Measurements from ENCODE around the gene SGSH.

SGSH gene

DNA sequence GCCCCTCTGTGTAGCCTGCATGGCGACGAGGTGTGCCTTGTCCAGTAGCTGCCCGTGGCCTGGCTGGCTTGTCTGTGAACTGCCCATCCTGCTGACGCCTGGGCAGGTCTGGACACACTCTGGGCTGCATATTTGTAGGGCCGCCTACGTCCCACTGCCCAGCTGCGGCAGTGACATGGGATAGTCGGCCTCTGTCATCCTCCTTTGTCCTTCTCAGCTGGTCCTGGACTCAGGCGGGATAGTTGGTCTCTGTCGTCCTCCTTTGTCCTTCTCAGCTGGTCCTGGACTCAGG, 35.8 kb downstream of the SGSH start:
- FAIRE-seq (no peak), DNase-seq (ENCODE audit: insufficient read length, low spot score) (no peak)
- no peak for TF ChIP-seq CTCF (IDR thresholded peaks at IDR 0.05; ENCODE audit: insufficient read depth, missing control alignments)

GRCh38 chr17:80183581-80184422, 36.3 kb downstream of the SGSH start:
- FAIRE-seq: no peak
- no peak for TF ChIP-seq CTCF (IDR thresholded peaks at IDR 0.05; ENCODE audit: insufficient read depth, missing control alignments)
- DNase-seq (ENCODE audit: insufficient read length, low spot score): no peak

DNA sequence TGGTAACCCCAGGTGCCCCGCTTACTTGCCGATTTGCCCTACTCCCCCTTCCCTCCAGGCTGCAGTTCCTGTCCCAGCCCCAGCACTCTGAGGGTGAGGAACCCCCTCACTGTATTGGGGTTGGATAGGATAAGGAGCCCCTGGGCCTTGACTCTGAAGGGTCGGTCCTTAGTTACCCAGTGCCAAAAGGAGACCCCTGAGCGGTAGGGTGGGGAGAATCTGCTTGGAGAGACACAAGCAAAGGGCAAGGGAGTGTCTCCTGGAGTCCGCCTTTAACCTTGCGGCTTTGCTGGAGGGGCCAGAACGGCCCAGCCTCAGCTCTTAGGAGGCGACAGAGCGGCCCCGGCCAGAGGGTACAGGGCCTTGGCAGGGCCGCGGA, 37.3 kb downstream of the SGSH start:
- no peak for TF ChIP-seq CTCF (IDR thresholded peaks at IDR 0.05; ENCODE audit: insufficient read depth, missing control alignments)
- no peak for FAIRE-seq

DNA sequence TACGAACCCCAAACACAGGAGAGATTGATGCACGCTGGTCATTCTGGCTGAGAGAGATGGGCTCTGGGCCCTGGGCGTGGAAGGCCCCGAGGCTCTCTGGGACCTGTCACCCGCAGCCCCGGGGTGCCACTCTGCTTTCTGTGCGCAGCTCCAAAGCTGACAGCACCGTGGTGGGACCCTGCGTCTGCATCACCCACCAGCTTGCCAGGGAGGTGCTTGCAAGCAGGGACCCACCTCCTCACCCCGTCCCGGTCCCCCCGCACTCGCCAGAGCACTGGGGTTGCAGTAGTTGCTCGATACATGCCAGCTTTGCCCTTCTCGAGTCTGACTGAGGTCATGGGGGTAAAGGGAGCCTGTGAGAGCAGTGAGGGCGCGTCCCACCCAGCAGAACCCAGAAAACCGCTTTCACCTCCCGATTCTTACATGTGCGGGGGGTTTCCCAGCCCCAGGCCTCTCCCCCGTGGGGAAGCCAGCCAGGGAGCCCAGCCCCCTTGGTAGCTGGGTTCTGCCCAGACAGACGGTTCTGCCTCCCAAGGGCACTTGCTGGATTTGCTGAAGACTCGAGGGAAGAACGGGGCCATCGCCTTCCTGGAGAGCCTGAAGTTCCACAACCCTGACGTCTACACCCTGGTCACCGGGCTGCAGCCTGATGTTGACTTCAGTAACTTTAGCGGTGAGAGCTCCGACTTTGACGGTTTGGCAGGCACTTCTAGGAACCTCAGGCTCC, 37.9 kb downstream of the SGSH start:
- DNase-seq (ENCODE audit: insufficient read length, low spot score): no peak
- TF ChIP-seq CTCF (IDR thresholded peaks at IDR 0.05; ENCODE audit: insufficient read depth, missing control alignments): no peak
- no peak for FAIRE-seq

More for the DNA sequence above, 37.3 kb downstream of the SGSH start:
- no peak for DNase-seq (ENCODE audit: insufficient read length, low spot score)

DNA sequence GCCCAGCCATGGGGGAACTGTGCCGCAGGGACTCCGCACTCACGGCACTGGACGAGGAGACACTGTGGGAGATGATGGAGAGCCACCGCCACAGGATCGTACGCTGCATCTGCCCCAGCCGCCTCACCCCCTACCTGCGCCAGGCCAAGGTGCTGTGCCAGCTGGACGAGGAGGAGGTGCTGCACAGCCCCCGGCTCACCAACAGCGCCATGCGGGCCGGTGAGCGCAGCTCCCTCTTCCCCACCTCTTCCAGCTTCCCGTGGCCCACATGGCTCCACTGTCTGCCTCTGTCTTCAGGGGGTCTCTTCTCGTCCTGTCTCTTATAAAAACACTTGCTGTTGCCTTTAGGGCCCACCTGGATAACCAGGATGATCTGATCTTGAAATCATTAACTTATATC, 38.7 kb downstream of the SGSH start:
- no peak for TF ChIP-seq CTCF (IDR thresholded peaks at IDR 0.05; ENCODE audit: insufficient read depth, missing control alignments)
- no peak for DNase-seq (ENCODE audit: insufficient read length, low spot score)
- no peak for FAIRE-seq

DNA sequence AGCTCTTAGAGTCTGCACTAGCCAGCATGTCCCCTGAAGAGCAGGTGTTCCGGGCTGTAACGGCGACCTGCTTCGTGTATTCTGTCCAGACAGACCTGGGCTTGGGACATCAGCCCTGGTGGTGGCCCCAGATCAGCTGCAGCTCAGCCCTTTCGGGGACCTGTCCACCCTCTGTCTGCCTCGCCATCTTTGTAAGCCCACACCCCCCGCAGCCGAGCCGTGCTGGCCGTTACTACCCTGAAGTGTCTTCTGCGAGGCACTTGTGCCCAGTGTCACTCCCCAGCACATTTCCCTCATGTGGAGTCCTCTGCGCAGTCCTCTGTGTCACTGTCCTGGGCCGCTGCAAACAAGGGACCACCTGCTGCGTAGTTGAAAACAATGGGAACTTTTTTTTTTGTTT, 39.9 kb downstream of the SGSH start:
- FAIRE-seq (no peak), DNase-seq (ENCODE audit: insufficient read length, low spot score) (no peak)
- no peak for TF ChIP-seq CTCF (IDR thresholded peaks at IDR 0.05; ENCODE audit: insufficient read depth, missing control alignments)

DNA sequence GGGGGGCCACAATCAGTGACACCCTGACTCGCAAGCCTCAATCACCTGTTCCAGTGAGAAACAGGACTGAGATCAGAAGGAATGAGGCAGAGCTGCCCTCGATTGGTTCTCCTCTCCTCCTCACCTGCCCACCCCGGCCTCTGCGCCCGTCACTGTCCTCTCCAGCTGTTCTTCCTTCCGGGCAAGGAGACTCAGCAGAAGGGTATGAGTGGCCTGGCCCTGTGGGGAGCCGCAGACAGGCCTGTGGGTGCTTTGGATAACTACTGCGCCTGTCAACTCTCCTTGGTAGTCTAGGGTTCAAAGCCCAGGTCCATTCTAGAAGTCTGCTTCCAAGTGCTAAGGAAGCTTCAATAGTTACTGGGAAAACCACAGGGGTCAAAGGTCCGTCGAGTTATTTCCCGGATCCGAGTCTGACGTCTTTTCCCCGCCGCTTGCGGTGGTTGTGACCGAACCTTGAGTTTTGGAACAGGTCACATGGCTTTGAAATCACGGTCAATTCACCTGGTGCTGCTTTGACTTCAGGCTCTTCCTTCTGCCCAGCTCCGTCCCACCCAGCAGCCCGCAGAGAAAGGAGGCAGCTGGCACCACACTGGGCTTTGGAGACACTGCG, 42.0 kb downstream of the SGSH start:
- DNase-seq (ENCODE audit: insufficient read length, low spot score) (no peak), FAIRE-seq (no peak)
- TF ChIP-seq CTCF (IDR thresholded peaks at IDR 0.05; ENCODE audit: insufficient read depth, missing control alignments): no peak

Data from D721Med (cell line).